Measurements from ENCODE around the gene DNMT1. TPM values are rescaled to one million over a fixed set of nuclear protein-coding genes. Genes with fewer than 3 reads are reported as not detected.
A peak's percentile ranks its signal among the peaks of the same experiment; 100 is the strongest.

The DNMT1 gene
- polyA plus RNA-seq (2012; ENCODE audit: insufficient read length, low read depth), result 133 TPM

DNA sequence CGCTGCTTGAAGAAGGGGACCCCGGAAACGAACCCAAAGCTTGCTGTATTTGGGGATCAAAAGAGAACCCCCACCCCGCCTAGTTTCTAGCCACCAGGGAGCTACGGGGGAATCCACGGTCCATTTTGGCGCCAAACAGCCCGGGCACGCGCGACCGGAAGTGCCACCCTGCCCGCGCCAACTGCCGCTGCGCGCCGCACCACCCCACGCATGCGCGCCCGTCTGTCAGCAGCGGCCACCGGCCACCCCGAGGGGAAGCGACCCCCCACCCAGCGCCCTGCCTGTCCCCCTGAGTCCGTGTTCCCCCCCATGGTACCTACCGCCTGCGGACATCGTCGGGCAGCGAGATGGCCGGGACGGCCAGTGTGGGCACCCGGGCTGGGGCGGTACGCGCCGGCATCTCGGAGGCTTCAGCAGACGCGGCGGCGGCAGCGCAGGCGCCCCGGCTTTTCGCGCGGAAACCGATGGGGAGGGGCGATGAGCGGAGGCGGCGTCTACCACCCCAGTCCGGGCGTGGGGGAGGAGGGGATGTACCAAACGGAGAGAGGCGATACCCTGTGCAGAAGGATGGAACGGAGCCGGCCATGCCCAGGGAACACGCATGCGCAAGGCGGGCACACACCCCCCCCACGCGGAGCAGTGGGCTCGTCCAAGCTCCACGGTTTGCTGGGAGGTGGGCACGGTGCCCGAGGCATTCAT lies at the start of gene DNMT1:
Gene DNMT1, minus strand, starts transcription at position 454 of the 699 bp plus-strand sequence. Its CDS starts 54 bp downstream, at position 400.
- TF ChIP-seq SIN3A (IDR thresholded peaks at IDR 0.05; ENCODE audit: borderline replicate concordance, insufficient read depth, low read length) (no peak), POLR2AphosphoS5 (IDR thresholded peaks at IDR 0.05; ENCODE audit: low read depth, low read length) (peak; percentile 99), TAF1 (IDR thresholded peaks at IDR 0.05; ENCODE audit: borderline replicate concordance, insufficient read depth, low read length) (peak; percentile 40; the same call in 1 of the 2 replicates), FOXP2 (optimal IDR thresholded peaks at IDR 0.05; ENCODE audit: borderline replicate concordance, extremely low read depth, extremely low read length, insufficient read depth) (peak; percentile 86)
- TF ChIP-seq, protein P1, sequence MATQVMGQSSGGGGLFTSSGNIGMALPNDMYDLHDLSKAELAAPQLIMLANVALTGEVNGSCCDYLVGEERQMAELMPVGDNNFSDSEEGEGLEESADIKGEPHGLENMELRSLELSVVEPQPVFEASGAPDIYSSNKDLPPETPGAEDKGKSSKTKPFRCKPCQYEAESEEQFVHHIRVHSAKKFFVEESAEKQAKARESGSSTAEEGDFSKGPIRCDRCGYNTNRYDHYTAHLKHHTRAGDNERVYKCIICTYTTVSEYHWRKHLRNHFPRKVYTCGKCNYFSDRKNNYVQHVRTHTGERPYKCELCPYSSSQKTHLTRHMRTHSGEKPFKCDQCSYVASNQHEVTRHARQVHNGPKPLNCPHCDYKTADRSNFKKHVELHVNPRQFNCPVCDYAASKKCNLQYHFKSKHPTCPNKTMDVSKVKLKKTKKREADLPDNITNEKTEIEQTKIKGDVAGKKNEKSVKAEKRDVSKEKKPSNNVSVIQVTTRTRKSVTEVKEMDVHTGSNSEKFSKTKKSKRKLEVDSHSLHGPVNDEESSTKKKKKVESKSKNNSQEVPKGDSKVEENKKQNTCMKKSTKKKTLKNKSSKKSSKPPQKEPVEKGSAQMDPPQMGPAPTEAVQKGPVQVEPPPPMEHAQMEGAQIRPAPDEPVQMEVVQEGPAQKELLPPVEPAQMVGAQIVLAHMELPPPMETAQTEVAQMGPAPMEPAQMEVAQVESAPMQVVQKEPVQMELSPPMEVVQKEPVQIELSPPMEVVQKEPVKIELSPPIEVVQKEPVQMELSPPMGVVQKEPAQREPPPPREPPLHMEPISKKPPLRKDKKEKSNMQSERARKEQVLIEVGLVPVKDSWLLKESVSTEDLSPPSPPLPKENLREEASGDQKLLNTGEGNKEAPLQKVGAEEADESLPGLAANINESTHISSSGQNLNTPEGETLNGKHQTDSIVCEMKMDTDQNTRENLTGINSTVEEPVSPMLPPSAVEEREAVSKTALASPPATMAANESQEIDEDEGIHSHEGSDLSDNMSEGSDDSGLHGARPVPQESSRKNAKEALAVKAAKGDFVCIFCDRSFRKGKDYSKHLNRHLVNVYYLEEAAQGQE (IDR thresholded peaks at IDR 0.05; ENCODE audit: insufficient read depth in 1 of 2, low read depth in 2 of 2, low read length in 2 of 2), result peak in 1 of 2 experiments; percentile 40; a peak in 1 of 4 replicates

DNA sequence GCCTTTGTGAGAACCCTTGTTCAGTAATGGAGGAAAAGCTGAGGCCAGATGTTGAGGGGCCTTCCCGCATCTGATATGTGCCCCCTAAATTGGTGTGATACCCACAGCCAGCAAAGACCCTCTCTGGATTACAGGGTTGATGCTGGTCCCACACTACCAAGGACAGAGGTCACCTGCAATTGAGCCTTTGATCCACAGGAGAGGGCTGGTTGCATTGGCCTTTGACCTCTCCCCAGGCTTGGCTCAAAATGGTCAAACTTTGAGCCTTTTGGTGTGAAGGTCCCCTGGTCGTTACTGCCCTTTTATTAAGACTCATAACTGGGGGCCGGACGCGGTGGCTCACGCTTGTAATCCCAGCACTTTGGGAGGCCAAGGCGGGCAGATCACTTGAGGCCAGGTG lies 48.9 kb upstream of the DNMT1 start:
- TF ChIP-seq FOXP2 (optimal IDR thresholded peaks at IDR 0.05; ENCODE audit: borderline replicate concordance, extremely low read depth, extremely low read length, insufficient read depth) (no peak), SIN3A (IDR thresholded peaks at IDR 0.05; ENCODE audit: borderline replicate concordance, insufficient read depth, low read length) (no peak), POLR2AphosphoS5 (IDR thresholded peaks at IDR 0.05; ENCODE audit: low read depth, low read length) (no peak), TAF1 (IDR thresholded peaks at IDR 0.05; ENCODE audit: borderline replicate concordance, insufficient read depth, low read length) (no peak)
- TF ChIP-seq, protein P1 (IDR thresholded peaks at IDR 0.05; ENCODE audit: insufficient read depth in 1 of 2, low read depth in 2 of 2, low read length in 2 of 2), result no peak

DNA sequence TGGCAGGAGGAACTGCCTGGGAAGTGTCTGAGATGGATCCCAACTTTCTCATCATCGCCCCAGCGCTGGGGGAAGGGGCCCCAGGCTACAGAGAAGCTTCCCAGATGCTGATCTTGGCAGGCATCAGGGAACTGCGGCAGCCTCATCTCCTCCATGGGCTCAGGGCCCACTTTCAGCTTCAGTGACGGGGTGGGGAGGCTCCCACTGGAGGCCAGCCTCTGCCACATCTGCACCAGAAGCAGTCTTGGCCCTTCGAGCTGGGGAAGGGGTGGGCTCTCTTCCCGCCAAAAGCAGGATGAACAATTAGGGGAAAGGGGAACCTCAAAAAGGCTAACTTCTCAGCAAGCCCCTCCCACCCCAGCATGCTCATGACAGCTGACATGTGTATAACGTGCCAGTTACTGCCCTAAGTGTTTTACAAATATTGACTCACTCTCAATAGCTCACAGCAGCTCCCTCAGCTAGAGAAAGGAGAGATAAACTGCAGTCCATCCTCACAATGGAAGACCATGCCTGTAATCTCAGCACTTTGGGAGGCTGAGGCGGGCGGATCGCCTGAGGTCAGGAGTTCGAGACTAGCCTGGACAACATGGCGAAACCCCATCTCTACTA lies 43.5 kb upstream of the DNMT1 start:
- TF ChIP-seq FOXP2 (optimal IDR thresholded peaks at IDR 0.05; ENCODE audit: borderline replicate concordance, extremely low read depth, extremely low read length, insufficient read depth), result no peak
- TF ChIP-seq SIN3A (IDR thresholded peaks at IDR 0.05; ENCODE audit: borderline replicate concordance, insufficient read depth, low read length), result no peak
- TF ChIP-seq TAF1 (IDR thresholded peaks at IDR 0.05; ENCODE audit: borderline replicate concordance, insufficient read depth, low read length), result no peak
- TF ChIP-seq POLR2AphosphoS5 (IDR thresholded peaks at IDR 0.05; ENCODE audit: low read depth, low read length), result no peak
- TF ChIP-seq, protein P1 (IDR thresholded peaks at IDR 0.05; ENCODE audit: insufficient read depth in 1 of 2, low read depth in 2 of 2, low read length in 2 of 2), result no peak

DNA sequence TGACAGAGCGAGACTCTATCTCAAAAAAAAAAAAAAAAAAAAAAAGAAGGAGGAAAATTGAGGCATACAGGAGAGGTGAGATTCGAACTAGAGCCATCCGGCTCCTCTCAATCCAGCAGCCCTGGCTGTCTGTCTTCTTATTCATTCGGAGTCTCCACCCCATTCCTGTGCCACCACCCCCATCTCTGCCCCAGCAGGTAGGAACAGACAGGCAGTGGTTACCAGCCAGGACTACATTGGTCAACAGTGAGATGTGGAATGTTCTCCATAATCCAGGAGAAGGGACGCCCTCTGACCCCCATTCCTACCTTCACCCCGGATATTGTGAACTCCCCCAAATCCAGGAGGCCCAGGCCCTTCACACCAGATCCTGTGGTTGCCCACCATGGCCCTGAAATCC lies 42.9 kb upstream of the DNMT1 start:
- TF ChIP-seq FOXP2 (optimal IDR thresholded peaks at IDR 0.05; ENCODE audit: borderline replicate concordance, extremely low read depth, extremely low read length, insufficient read depth), result no peak
- TF ChIP-seq POLR2AphosphoS5 (IDR thresholded peaks at IDR 0.05; ENCODE audit: low read depth, low read length), result no peak
- TF ChIP-seq, protein P1 (IDR thresholded peaks at IDR 0.05; ENCODE audit: insufficient read depth in 1 of 2, low read depth in 2 of 2, low read length in 2 of 2), result no peak
- TF ChIP-seq TAF1 (IDR thresholded peaks at IDR 0.05; ENCODE audit: borderline replicate concordance, insufficient read depth, low read length), result no peak
- no peak for TF ChIP-seq SIN3A (IDR thresholded peaks at IDR 0.05; ENCODE audit: borderline replicate concordance, insufficient read depth, low read length)

Data from PFSK-1 (cell line).